Mucosa of rectum (tissue), 2 donors: ENCODE data around the gene TPP2.

Experiments
- H3K27ac ChIP-seq, 2 donors: one replicate each; pipeline ENCODE4 v1.7.0; 2013; ENCODE audit warnings: inconsistent platforms in 2 of 2, low read depth in 2 of 2, low read length in 2 of 2
- H3K27me3 ChIP-seq, 2 donors: one replicate each; pipeline ENCODE4 v1.7.0; 2013; ENCODE audit warnings: low read length in 2 of 2; ENCODE audit not compliant: control insufficient read depth in 2 of 2, insufficient read depth in 2 of 2
- H3K36me3 ChIP-seq, 2 donors: one replicate each; pipeline ENCODE4 v1.7.0; 2013; ENCODE audit warnings: low read length in 2 of 2; ENCODE audit not compliant: control insufficient read depth in 2 of 2, insufficient read depth in 2 of 2
- H3K4me1 ChIP-seq, 2 donors: one replicate each; pipeline ENCODE4 v1.7.0; 2013; ENCODE audit warnings: low read length in 2 of 2, mild to moderate bottlenecking in 1 of 2; ENCODE audit not compliant: control insufficient read depth in 2 of 2, insufficient read depth in 2 of 2
- H3K4me3 ChIP-seq, 2 donors: one replicate each; pipeline ENCODE4 v1.7.0; 2013; ENCODE audit warnings: low read length in 2 of 2
- H3K9ac ChIP-seq, 2 donors: one replicate each; pipeline ENCODE4 v1.7.0; 2013; ENCODE audit warnings: low read length in 2 of 2, low read depth in 1 of 2, mild to moderate bottlenecking in 1 of 2
- H3K9me3 ChIP-seq, 2 donors: one replicate each; pipeline ENCODE4 v1.7.0; 2013; ENCODE audit warnings: low read length in 2 of 2; ENCODE audit not compliant: control insufficient read depth in 2 of 2
- donor health status: healthy.
- donor health status: Normal muscosa, but diverticular disease.

The TPP2 gene

DNA sequence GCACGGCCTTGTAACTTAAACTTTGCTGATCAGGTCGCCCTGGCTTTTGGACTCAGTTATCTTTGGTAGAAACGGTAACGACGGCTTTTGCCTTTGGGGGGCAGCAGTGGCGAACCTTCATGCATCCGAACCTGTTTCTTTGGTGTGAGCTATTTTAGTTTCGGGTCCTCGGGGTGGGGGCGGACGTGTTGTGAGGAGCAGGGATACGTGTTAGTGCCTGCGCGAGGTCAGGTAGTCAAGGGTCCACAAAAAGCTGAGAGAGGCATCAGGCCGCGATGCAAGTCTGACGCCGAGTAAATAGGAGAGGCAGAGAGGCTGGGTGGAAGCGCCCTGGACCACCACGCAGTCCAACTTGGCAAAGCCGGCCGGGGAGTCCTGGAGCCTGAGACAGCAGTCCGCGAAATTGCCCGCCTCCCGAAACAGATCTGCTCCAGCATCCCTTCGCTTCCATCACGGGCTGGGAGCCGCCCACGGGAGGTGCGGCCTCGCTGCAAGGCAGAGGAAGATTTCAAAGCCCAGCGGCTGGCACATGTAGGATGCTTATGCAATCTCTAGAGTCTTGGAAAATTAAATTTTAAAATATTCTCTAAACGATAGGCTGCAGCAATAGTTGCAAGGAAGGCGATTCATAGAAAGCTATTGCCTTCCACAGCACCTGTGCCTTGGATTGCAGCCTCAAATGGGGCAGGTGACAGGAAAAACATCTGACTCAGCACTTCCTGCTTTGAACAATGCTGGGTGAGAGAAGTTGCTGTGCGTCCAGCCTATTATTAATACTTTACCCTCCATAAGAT is 4.6 kb upstream of the TPP2 start:
- Histone ChIP-seq H3K9ac (peak overlapping the region; percentile 26 to 61), H3K36me3 (no peaks in the 10 kb centered on the region), H3K4me3 (peak overlapping the region; percentile 78 to 80), H3K27ac (peak overlapping the region; percentile 26 to 32), H3K9me3 (no peaks in the 10 kb centered on the region), H3K27me3 (no peaks in the 10 kb centered on the region), H3K4me1 (peaks cover 7 to 11% of the 10 kb centered on the region in 2 donors)

DNA sequence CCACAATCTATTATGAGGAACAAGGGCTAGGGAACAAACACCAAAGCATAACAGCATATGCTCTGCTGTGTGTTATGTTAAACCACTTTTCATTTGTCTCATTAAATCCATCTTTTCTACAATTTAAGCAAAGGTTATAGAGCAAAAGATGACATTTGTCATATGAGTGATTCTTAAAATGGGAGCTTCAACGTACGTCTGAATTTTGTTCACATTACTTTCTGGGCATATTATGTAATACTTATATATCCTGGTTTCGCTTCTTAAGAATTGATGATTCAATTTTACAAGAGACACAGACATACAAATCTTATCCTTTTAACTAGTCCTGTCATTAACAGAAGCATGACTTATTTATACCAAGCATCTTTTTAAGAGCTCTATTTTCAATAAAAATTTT is 3.3 kb upstream of the TPP2 start:
- H3K4me1 ChIP-seq, result peaks cover 12 to 16% of the 10 kb centered on the region in 2 donors
- no peaks in the 10 kb centered on the region for H3K36me3 ChIP-seq
- no peaks in the 10 kb centered on the region for H3K27me3 ChIP-seq
- H3K9ac ChIP-seq, result no peak overlapping the region
- H3K4me3 ChIP-seq, result no peak overlapping the region
- H3K27ac ChIP-seq, result no peak overlapping the region
- H3K9me3 ChIP-seq, result no peaks in the 10 kb centered on the region

GRCh38 chr13:102597029-102597961 is 509 bp downstream of the TPP2 start:
- H3K9me3 ChIP-seq, result no peaks in the 10 kb centered on the region
- peak overlapping the region; percentile 99 to 100 for H3K27ac ChIP-seq
- H3K4me3 ChIP-seq, result peak overlapping the region; percentile 93 to 96
- H3K36me3 ChIP-seq, result peaks cover 0 to 4% of the 10 kb centered on the region in 2 donors
- peaks cover 12 to 14% of the 10 kb centered on the region in 2 donors for H3K4me1 ChIP-seq
- H3K9ac ChIP-seq, result peak overlapping the region; percentile 84 to 99
- H3K27me3 ChIP-seq, result no peaks in the 10 kb centered on the region

GRCh38 chr13:102598061-102598460 is 1.3 kb downstream of the TPP2 start:
- H3K9ac ChIP-seq, result peak overlapping the region; percentile 84 to 99

GRCh38 chr13:102599426-102600012 is 2.7 kb downstream of the TPP2 start:
- Histone ChIP-seq H3K9ac (no peak overlapping the region), H3K36me3 (peaks cover 0 to 4% of the 10 kb centered on the region in 2 donors), H3K27ac (no peak overlapping the region), H3K4me3 (peak overlapping the region in 1 of 2 donors; percentile 6), H3K4me1 (peaks cover 8 to 11% of the 10 kb centered on the region in 2 donors), H3K27me3 (no peaks in the 10 kb centered on the region), H3K9me3 (no peaks in the 10 kb centered on the region)

More at GRCh38 chr13:102598061-102598460, 1.3 kb downstream of the TPP2 start:
- Histone ChIP-seq H3K27ac (no peak overlapping the region), H3K4me1 (peaks cover 8 to 11% of the 10 kb centered on the region in 2 donors), H3K9me3 (no peaks in the 10 kb centered on the region), H3K36me3 (peaks cover 0 to 4% of the 10 kb centered on the region in 2 donors), H3K27me3 (no peaks in the 10 kb centered on the region), H3K4me3 (peak overlapping the region; percentile 93 to 96)

- H3K27me3 ChIP-seq, result no peaks in the 10 kb centered on the region
- H3K9me3 ChIP-seq, result no peaks in the 10 kb centered on the region
- peaks cover 0 to 4% of the 10 kb centered on the region in 2 donors for H3K4me1 ChIP-seq
- H3K9ac ChIP-seq, result no peak overlapping the region
- H3K4me3 ChIP-seq, result no peak overlapping the region
- H3K27ac ChIP-seq, result no peak overlapping the region
- H3K36me3 ChIP-seq, result peaks cover 20 to 31% of the 10 kb centered on the region in 2 donors
Observed at GRCh38 chr13:102606537-102607309, 9.9 kb downstream of the TPP2 start.

- Histone ChIP-seq H3K36me3 (peaks cover 20 to 31% of the 10 kb centered on the region in 2 donors), H3K27ac (no peak overlapping the region), H3K4me3 (no peak overlapping the region), H3K4me1 (peaks cover 0 to 4% of the 10 kb centered on the region in 2 donors), H3K9me3 (no peaks in the 10 kb centered on the region), H3K27me3 (no peaks in the 10 kb centered on the region), H3K9ac (no peak overlapping the region)
Observed at GRCh38 chr13:102608974-102609373, 12.2 kb downstream of the TPP2 start.

- Histone ChIP-seq H3K4me3 (no peak overlapping the region), H3K4me1 (peaks cover 0 to 4% of the 10 kb centered on the region in 2 donors), H3K9ac (no peak overlapping the region), H3K27me3 (no peaks in the 10 kb centered on the region), H3K9me3 (no peaks in the 10 kb centered on the region), H3K36me3 (peaks cover 23 to 33% of the 10 kb centered on the region in 2 donors), H3K27ac (no peak overlapping the region)
Observed at GRCh38 chr13:102609696-102610095, 12.9 kb downstream of the TPP2 start.

DNA sequence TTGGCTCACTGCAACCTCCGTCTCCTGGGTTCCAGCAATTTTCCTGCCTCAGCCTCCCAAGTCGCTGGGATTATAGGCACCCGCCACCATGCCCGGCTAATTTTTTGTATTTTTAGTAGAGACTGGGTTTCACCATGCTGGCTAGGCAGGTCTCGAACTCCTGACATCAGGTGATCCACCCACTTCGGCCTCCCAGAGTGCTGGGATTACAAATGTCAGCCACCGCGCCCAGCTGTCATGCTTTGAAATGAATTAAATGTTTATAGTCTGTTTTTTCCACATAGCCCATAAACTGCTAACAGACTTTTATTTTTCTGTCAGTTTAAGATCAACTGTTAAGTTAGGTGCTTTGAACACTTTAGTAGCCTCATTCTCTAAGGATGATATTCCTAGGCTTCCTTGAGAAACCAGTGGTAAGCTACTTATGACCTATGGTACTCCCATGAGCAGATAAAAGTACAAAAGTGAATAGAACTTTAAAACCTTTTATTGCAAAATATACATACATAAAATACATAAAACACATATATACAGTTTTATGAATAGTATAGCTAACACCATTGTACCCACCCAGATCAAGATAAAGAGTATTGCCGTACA is 13.6 kb downstream of the TPP2 start:
- no peak overlapping the region for H3K4me3 ChIP-seq
- H3K4me1 ChIP-seq, result peaks cover 0 to 4% of the 10 kb centered on the region in 2 donors
- H3K36me3 ChIP-seq, result peaks cover 19 to 33% of the 10 kb centered on the region in 2 donors
- H3K27ac ChIP-seq, result peak overlapping the region in 1 of 2 donors; percentile 29
- no peaks in the 10 kb centered on the region for H3K27me3 ChIP-seq
- no peaks in the 10 kb centered on the region for H3K9me3 ChIP-seq
- H3K9ac ChIP-seq, result no peak overlapping the region
